ENCODE results near the gene RD3L.
A peak's percentile ranks its signal among the peaks of the same experiment; 100 is the strongest.
"Not testable (repeated sequence)": the region's sequence is repeated elsewhere in the genome, so short reads cannot be mapped to it uniquely, and the experiment has no call there.

- peak; percentile 56 to 74 (median 70) for TF ChIP-seq CTCF (IDR thresholded peaks at IDR 0.05)
- not testable (repeated sequence) for TF ChIP-seq POLR2A (IDR thresholded peaks at IDR 0.05)
Measured at GRCh38 chr14:103980623-103981238, 38.4 kb upstream of the RD3L start.

Data from heart left ventricle (tissue), 13 donors.